HG03159 (cell line): ENCODE data around the gene MARCHF2.
"Not testable (repeated sequence)": the region's sequence is repeated elsewhere in the genome, so short reads cannot be mapped to it uniquely, and the experiment has no call there.

Experiments
- ATAC-seq: cut with Tn5 transposase; IDR thresholded peaks from one replicate; pipeline ENCODE4 v1.9.1; 2021; ENCODE audit warnings: mild to moderate bottlenecking, moderate library complexity; ENCODE audit not compliant: unreplicated experiment

The MARCHF2 gene

GRCh38 chr19:8412783-8413628, at the start of gene MARCHF2:
TSS of gene MARCHF2 (plus strand) at chr19:8413305. CDS start at chr19:8421841, 8,536 bp downstream.
- peak; percentile 97 for ATAC-seq

GRCh38 chr19:8363803-8364771, 49.0 kb upstream of the MARCHF2 start, which contains the start of gene ANGPTL4:
TSS of gene ANGPTL4 (plus strand) at chr19:8364155. CDS start at chr19:8364322, 167 bp downstream.
- no peak for ATAC-seq

- no peak for ATAC-seq
Measured at GRCh38 chr19:8366121-8366581, 47.0 kb upstream of the MARCHF2 start.

- ATAC-seq: no peak
Measured at GRCh38 chr19:8366961-8367326, 46.2 kb upstream of the MARCHF2 start.

- no peak for ATAC-seq
Measured at GRCh38 chr19:8367327-8368001, 45.6 kb upstream of the MARCHF2 start.

- no peak for ATAC-seq
Measured at GRCh38 chr19:8370176-8371010, 42.7 kb upstream of the MARCHF2 start.

GRCh38 chr19:8371011-8371804, 41.9 kb upstream of the MARCHF2 start:
- ATAC-seq: no peak

GRCh38 chr19:8373867-8374813, 39.0 kb upstream of the MARCHF2 start:
- no peak for ATAC-seq

GRCh38 chr19:8375766-8376165, 37.3 kb upstream of the MARCHF2 start:
- ATAC-seq: not testable (repeated sequence)

GRCh38 chr19:8376373-8376974, 36.6 kb upstream of the MARCHF2 start:
- not testable (repeated sequence) for ATAC-seq

GRCh38 chr19:8377598-8377997, 35.5 kb upstream of the MARCHF2 start:
- ATAC-seq: no peak

GRCh38 chr19:8379156-8379891, 33.8 kb upstream of the MARCHF2 start:
- not testable (repeated sequence) for ATAC-seq

GRCh38 chr19:8384569-8384968, 28.5 kb upstream of the MARCHF2 start:
- not testable (repeated sequence) for ATAC-seq

- ATAC-seq: not testable (repeated sequence)
Measured at GRCh38 chr19:8385103-8385502, 28.0 kb upstream of the MARCHF2 start.

GRCh38 chr19:8385566-8385965, 27.5 kb upstream of the MARCHF2 start:
- ATAC-seq: not testable (repeated sequence)

GRCh38 chr19:8386419-8386818, 26.7 kb upstream of the MARCHF2 start:
- not testable (repeated sequence) for ATAC-seq

- ATAC-seq: no peak
Measured at GRCh38 chr19:8386990-8387389, 26.1 kb upstream of the MARCHF2 start.
